Measurements from ENCODE around the gene ZNF827. TPM values are rescaled to one million over a fixed set of nuclear protein-coding genes. Genes with fewer than 3 reads are reported as not detected.
A peak's percentile ranks its signal among the peaks of the same experiment; 100 is the strongest.

The ZNF827 gene
- total and polyA plus RNA-seq, 4 donors, result 2.6 to 29.2 (median 12.3) TPM

- no peaks in the 10 kb centered on the region for H3K36me3 ChIP-seq (ENCODE audit: control insufficient read depth in 1 of 2, insufficient read depth in 2 of 2, low read length in 1 of 2)
- intact Hi-C loops (cut with DNase I), result no loop called here
- H3K9me3 ChIP-seq (ENCODE audit: control insufficient read depth, low read length), result no peaks in the 10 kb centered on the region
- peaks cover 2 to 7% of the 10 kb centered on the region in 2 donors for H3K4me1 ChIP-seq (ENCODE audit: control insufficient read depth in 1 of 2, insufficient read depth in 2 of 2, low read length in 2 of 2)
- H3K27ac ChIP-seq (ENCODE audit: low read depth in 1 of 2, low read length in 2 of 2), result no peak overlapping the region
- 3 to 7% methylated on average over 4 of the region's 4 CpGs for WGBS, 2 donors
- no peak for DNase-seq
- ATAC-seq (ENCODE audit: low FRiP score), result no peak
- no peaks in the 10 kb centered on the region for H3K27me3 ChIP-seq (ENCODE audit: control insufficient read depth in 1 of 2, insufficient read depth in 2 of 2, low read length in 1 of 2)
- H3K4me3 ChIP-seq (ENCODE audit: low read length in 2 of 2), result peak overlapping the region in 1 of 2 donors; percentile 22
Observed at GRCh38 chr4:145907390-145907789, 31.2 kb downstream of the ZNF827 start.

- intact Hi-C loops (cut with DNase I), result no loop called here
- Histone ChIP-seq H3K36me3 (ENCODE audit: control insufficient read depth in 1 of 2, insufficient read depth in 2 of 2, low read length in 1 of 2) (no peaks in the 10 kb centered on the region), H3K9me3 (ENCODE audit: control insufficient read depth, low read length) (no peaks in the 10 kb centered on the region), H3K4me1 (ENCODE audit: control insufficient read depth in 1 of 2, insufficient read depth in 2 of 2, low read length in 2 of 2) (peaks cover 2 to 7% of the 10 kb centered on the region in 2 donors), H3K4me3 (ENCODE audit: low read length in 2 of 2) (no peak overlapping the region), H3K27me3 (ENCODE audit: control insufficient read depth in 1 of 2, insufficient read depth in 2 of 2, low read length in 1 of 2) (no peaks in the 10 kb centered on the region), H3K27ac (ENCODE audit: low read depth in 1 of 2, low read length in 2 of 2) (no peak overlapping the region)
- 92 to 93% methylated on average over 7 of the region's 7 CpGs for WGBS, 2 donors
- ATAC-seq (ENCODE audit: low FRiP score) (no peak), DNase-seq (no peak)
Observed at GRCh38 chr4:145904413-145905177, 34.0 kb downstream of the ZNF827 start.

DNA sequence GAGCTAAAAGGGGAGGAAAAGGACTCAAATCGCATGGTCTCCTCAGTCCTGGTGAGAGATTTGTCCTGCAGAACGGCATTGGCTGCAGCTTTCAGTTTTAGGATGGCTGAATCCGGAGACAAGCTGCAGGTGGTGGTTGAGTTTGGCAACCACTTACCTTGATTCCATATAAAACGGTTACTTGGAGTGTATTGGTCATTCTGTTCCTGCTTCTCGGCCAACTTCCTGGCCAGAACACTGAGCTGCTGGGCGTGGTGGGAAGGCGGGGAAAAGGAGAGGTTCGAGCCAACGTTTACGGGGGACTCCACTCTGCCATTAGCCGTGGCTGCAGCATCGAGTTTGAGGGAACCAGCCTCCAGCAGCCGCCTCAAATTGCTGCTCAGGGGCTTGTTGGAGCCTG is 36.1 kb downstream of the ZNF827 start:
- no peak for DNase-seq
- 95 to 97% methylated on average over 13 of the region's 13 CpGs for WGBS, 2 donors

DNA sequence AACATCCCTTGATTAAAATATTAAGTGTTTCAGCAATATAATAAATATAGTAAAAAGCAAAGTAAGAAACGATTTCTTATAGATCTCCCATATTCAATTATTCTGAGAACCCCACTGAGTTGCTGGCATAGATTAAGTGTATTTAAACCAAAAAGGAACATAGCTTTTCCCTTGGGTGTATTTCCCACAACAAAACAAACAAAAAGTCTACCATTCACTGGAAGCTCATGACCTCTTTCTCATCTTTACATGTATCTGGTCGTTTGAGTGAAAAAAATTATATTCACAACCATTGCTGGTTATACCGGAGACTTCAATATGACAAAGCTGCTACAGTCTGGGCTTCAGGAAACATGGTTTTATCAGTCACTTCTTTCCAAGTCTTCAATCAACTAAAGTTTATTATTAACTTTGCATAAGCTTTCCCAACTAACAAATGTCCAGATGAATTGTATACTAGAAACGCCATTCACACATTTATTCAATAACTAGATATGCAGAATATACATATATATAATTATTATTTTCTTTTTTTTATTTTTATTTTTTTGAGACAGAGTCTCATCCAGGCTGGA is 38.6 kb downstream of the ZNF827 start:
- ATAC-seq (ENCODE audit: low FRiP score) (no peak), DNase-seq (no peak)
- Histone ChIP-seq H3K9me3 (ENCODE audit: control insufficient read depth, low read length) (no peaks in the 10 kb centered on the region), H3K4me1 (ENCODE audit: control insufficient read depth in 1 of 2, insufficient read depth in 2 of 2, low read length in 2 of 2) (no peaks in the 10 kb centered on the region), H3K4me3 (ENCODE audit: low read length in 2 of 2) (no peak overlapping the region), H3K27ac (ENCODE audit: low read depth in 1 of 2, low read length in 2 of 2) (no peak overlapping the region), H3K36me3 (ENCODE audit: control insufficient read depth in 1 of 2, insufficient read depth in 2 of 2, low read length in 1 of 2) (no peaks in the 10 kb centered on the region), H3K27me3 (ENCODE audit: control insufficient read depth in 1 of 2, insufficient read depth in 2 of 2, low read length in 1 of 2) (no peaks in the 10 kb centered on the region)
- intact Hi-C loops (cut with DNase I), result no loop called here
- WGBS, 2 donors, result 78 to 79% methylated on average over 4 of the region's 4 CpGs

More for the DNA sequence above, 36.1 kb downstream of the ZNF827 start:
- no peak for ATAC-seq (ENCODE audit: low FRiP score)
- H3K27ac ChIP-seq (ENCODE audit: low read depth in 1 of 2, low read length in 2 of 2), result no peak overlapping the region
- H3K4me3 ChIP-seq (ENCODE audit: low read length in 2 of 2), result no peak overlapping the region
- intact Hi-C loops (cut with DNase I), result no loop called here
- no peaks in the 10 kb centered on the region for H3K27me3 ChIP-seq (ENCODE audit: control insufficient read depth in 1 of 2, insufficient read depth in 2 of 2, low read length in 1 of 2)
- H3K9me3 ChIP-seq (ENCODE audit: control insufficient read depth, low read length), result no peaks in the 10 kb centered on the region
- no peaks in the 10 kb centered on the region for H3K36me3 ChIP-seq (ENCODE audit: control insufficient read depth in 1 of 2, insufficient read depth in 2 of 2, low read length in 1 of 2)
- H3K4me1 ChIP-seq (ENCODE audit: control insufficient read depth in 1 of 2, insufficient read depth in 2 of 2, low read length in 2 of 2), result no peaks in the 10 kb centered on the region

DNA sequence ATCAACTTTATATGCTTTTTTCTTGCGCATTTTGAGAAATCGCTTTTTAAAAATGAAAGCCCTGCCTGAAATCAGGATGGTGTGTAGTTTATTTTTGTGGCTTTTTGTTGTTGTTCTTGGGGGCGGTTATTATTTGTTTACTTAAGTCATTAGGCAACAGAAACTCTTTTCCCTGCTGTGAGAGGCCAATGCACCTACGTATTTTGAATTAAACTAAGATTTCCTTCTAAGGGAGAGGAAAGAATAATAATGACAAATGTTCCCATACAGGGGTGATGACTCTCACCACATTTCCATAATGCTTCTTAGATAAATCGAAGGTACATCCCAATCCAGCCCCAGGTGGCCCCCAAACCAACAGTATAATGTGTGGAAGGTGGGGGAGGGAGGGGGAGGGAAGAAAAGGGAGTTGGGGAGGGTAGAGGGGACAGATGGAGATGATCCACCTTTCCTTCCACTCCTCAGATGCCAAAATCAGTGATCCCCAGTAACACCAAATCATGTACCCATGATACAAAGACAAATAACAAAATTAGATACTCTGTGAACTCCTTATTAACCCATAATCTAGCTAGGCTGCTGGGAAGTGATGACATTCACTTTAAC is 39.6 kb downstream of the ZNF827 start:
- intact Hi-C loops (cut with DNase I), result no loop called here
- Histone ChIP-seq H3K4me3 (ENCODE audit: low read length in 2 of 2) (no peak overlapping the region), H3K4me1 (ENCODE audit: control insufficient read depth in 1 of 2, insufficient read depth in 2 of 2, low read length in 2 of 2) (no peaks in the 10 kb centered on the region), H3K36me3 (ENCODE audit: control insufficient read depth in 1 of 2, insufficient read depth in 2 of 2, low read length in 1 of 2) (no peaks in the 10 kb centered on the region), H3K9me3 (ENCODE audit: control insufficient read depth, low read length) (no peaks in the 10 kb centered on the region), H3K27ac (ENCODE audit: low read depth in 1 of 2, low read length in 2 of 2) (no peak overlapping the region), H3K27me3 (ENCODE audit: control insufficient read depth in 1 of 2, insufficient read depth in 2 of 2, low read length in 1 of 2) (no peaks in the 10 kb centered on the region)
- ATAC-seq (ENCODE audit: low FRiP score) (no peak), DNase-seq (no peak)
- WGBS, 2 donors, result 73% methylated on average over 5 of the region's 5 CpGs

- no peak for ATAC-seq (ENCODE audit: low FRiP score)
- DNase-seq, result no peak
- intact Hi-C loops (cut with DNase I), result no loop called here
- Histone ChIP-seq H3K27ac (ENCODE audit: low read depth in 1 of 2, low read length in 2 of 2) (no peak overlapping the region), H3K36me3 (ENCODE audit: control insufficient read depth in 1 of 2, insufficient read depth in 2 of 2, low read length in 1 of 2) (no peaks in the 10 kb centered on the region), H3K4me1 (ENCODE audit: control insufficient read depth in 1 of 2, insufficient read depth in 2 of 2, low read length in 2 of 2) (no peaks in the 10 kb centered on the region), H3K27me3 (ENCODE audit: control insufficient read depth in 1 of 2, insufficient read depth in 2 of 2, low read length in 1 of 2) (no peaks in the 10 kb centered on the region), H3K4me3 (ENCODE audit: low read length in 2 of 2) (no peak overlapping the region), H3K9me3 (ENCODE audit: control insufficient read depth, low read length) (no peaks in the 10 kb centered on the region)
- WGBS, 2 donors, result 78 to 82% methylated on average over 7 of the region's 7 CpGs
Observed at GRCh38 chr4:145898466-145898865, 40.2 kb downstream of the ZNF827 start.

DNA sequence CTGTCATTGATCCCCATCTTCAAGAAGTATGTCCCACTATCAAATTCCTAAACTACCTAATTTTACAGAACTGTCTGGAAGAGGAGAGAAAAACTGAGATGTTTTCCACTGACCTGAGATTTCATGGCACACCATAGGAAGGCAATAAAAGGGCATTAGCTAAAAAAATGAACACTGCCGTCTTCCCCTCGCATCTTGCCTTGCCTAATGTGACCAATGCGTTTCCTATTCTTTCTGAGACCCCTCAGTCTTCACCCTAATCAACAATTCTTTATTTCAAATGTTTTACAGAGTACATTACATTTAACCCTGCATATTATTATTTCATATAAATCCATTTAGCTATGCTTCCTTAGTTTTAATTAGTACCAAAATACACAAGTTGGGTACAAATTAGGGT is 43.6 kb downstream of the ZNF827 start:
- Histone ChIP-seq H3K27me3 (ENCODE audit: control insufficient read depth in 1 of 2, insufficient read depth in 2 of 2, low read length in 1 of 2) (no peaks in the 10 kb centered on the region), H3K27ac (ENCODE audit: low read depth in 1 of 2, low read length in 2 of 2) (no peak overlapping the region), H3K4me3 (ENCODE audit: low read length in 2 of 2) (no peak overlapping the region), H3K4me1 (ENCODE audit: control insufficient read depth in 1 of 2, insufficient read depth in 2 of 2, low read length in 2 of 2) (no peaks in the 10 kb centered on the region), H3K36me3 (ENCODE audit: control insufficient read depth in 1 of 2, insufficient read depth in 2 of 2, low read length in 1 of 2) (no peaks in the 10 kb centered on the region), H3K9me3 (ENCODE audit: control insufficient read depth, low read length) (no peaks in the 10 kb centered on the region)
- intact Hi-C loops (cut with DNase I), result no loop called here
- 97 to 100% methylated on average over 3 of the region's 3 CpGs for WGBS, 2 donors
- no peak for DNase-seq
- no peak for ATAC-seq (ENCODE audit: low FRiP score)

GRCh38 chr4:145891958-145892357 is 46.7 kb downstream of the ZNF827 start:
- ATAC-seq (ENCODE audit: low FRiP score) (no peak), DNase-seq (no peak)
- 94 to 95% methylated on average over 11 of the region's 11 CpGs for WGBS, 2 donors
- Histone ChIP-seq H3K27ac (ENCODE audit: low read depth in 1 of 2, low read length in 2 of 2) (no peak overlapping the region), H3K4me3 (ENCODE audit: low read length in 2 of 2) (no peak overlapping the region), H3K27me3 (ENCODE audit: control insufficient read depth in 1 of 2, insufficient read depth in 2 of 2, low read length in 1 of 2) (no peaks in the 10 kb centered on the region), H3K36me3 (ENCODE audit: control insufficient read depth in 1 of 2, insufficient read depth in 2 of 2, low read length in 1 of 2) (no peaks in the 10 kb centered on the region), H3K9me3 (ENCODE audit: control insufficient read depth, low read length) (no peaks in the 10 kb centered on the region), H3K4me1 (ENCODE audit: control insufficient read depth in 1 of 2, insufficient read depth in 2 of 2, low read length in 2 of 2) (peaks cover 0 to 2% of the 10 kb centered on the region in 2 donors)
- intact Hi-C loops (cut with DNase I), result loop anchor here in 1 of 2 donors (5.0 kb wide), 1 partner anchor 40 kb away; no protein-coding TSS in a partner anchor

Measured in aorta (tissue), 5 donors.